Neuronal stem cell (in vitro differentiated cells): ENCODE measurements around the gene BTRC.

Experiments
- DNase-seq: peaks from one replicate; pipeline ENCODE4 v3.0.0-alpha.2; 2013; ENCODE audit warnings: low spot score
- H2AFZ ChIP-seq: one replicate; pipeline ENCODE4 v1.6.1; 2013; ENCODE audit warnings: mild to moderate bottlenecking, low read length, inconsistent platforms
- H2AK5ac ChIP-seq: 2 replicates; pipeline ENCODE4 v1.6.1; 2013; ENCODE audit warnings: low read depth, mild to moderate bottlenecking, inconsistent platforms, low read length, moderate library complexity, mixed read lengths
- H2BK120ac ChIP-seq: 2 replicates; pipeline ENCODE4 v1.6.1; 2013; ENCODE audit warnings: low read depth, mild to moderate bottlenecking, inconsistent platforms, low read length, moderate library complexity, mixed read lengths
- H2BK12ac ChIP-seq: one replicate; pipeline ENCODE4 v1.6.1; 2013; ENCODE audit warnings: low read length, inconsistent platforms
- H2BK15ac ChIP-seq: 2 replicates; pipeline ENCODE4 v1.6.1; 2013; ENCODE audit warnings: mild to moderate bottlenecking, low read length, inconsistent platforms, mixed read lengths
- H2BK5ac ChIP-seq: one replicate; pipeline ENCODE4 v1.6.1; 2013; ENCODE audit warnings: inconsistent platforms, mild to moderate bottlenecking, low read length, moderate library complexity
- H3K14ac ChIP-seq: one replicate; pipeline ENCODE4 v1.6.1; 2013; ENCODE audit warnings: low read length, inconsistent platforms
- H3K18ac ChIP-seq: 2 replicates; pipeline ENCODE4 v1.6.1; 2013; ENCODE audit warnings: low read length, inconsistent platforms
- H3K23ac ChIP-seq: 2 replicates; pipeline ENCODE4 v1.6.1; 2013; ENCODE audit warnings: low read depth, mild to moderate bottlenecking, mixed read lengths, low read length, inconsistent platforms; ENCODE audit not compliant: poor library complexity
- H3K27ac ChIP-seq: replicated peaks from 3 replicates; pipeline ENCODE4 v1.5.1; 2013; ENCODE audit warnings: low read length, inconsistent platforms
- H3K27me3 ChIP-seq, 3 experiments: 2 replicates each; pipeline ENCODE4 v1.6.1; 2013; ENCODE audit warnings: low read length in 3 of 3, mild to moderate bottlenecking in 2 of 3, inconsistent platforms in 1 of 3, low read depth in 1 of 3, mixed read lengths in 1 of 3, moderate library complexity in 1 of 3; ENCODE audit not compliant: control insufficient read depth in 3 of 3, insufficient read depth in 3 of 3
- H3K36me3 ChIP-seq, 2 donors: replicated peaks in 1 of 2; 2 replicates each; pipeline ENCODE4 v1.6.1; 2013; ENCODE audit warnings: low read length in 2 of 2; ENCODE audit not compliant: control insufficient read depth in 2 of 2, insufficient read depth in 2 of 2
- H3K4ac ChIP-seq: 2 replicates; pipeline ENCODE4 v1.6.1; 2013; ENCODE audit warnings: inconsistent platforms, mild to moderate bottlenecking, low read length, moderate library complexity
- H3K4me1 ChIP-seq, 2 donors: 1 replicate in 1 of 2; 2 replicates in 1 of 2; pipeline ENCODE4 v1.6.1; 2013; ENCODE audit warnings: low read length in 2 of 2, low read depth in 1 of 2; ENCODE audit not compliant: control insufficient read depth in 2 of 2, insufficient read depth in 1 of 2
- H3K4me2 ChIP-seq: one replicate; pipeline ENCODE4 v1.6.1; 2013; ENCODE audit warnings: mild to moderate bottlenecking, low read length, inconsistent platforms; ENCODE audit not compliant: insufficient read depth, poor library complexity, severe bottlenecking
- H3K4me3 ChIP-seq, 2 donors: 2 replicates each; pipeline ENCODE4 v1.5.1; 2013; ENCODE audit warnings: low read length in 2 of 2, mild to moderate bottlenecking in 2 of 2, inconsistent platforms in 1 of 2, moderate library complexity in 1 of 2
- H3K79me1 ChIP-seq: one replicate; pipeline ENCODE4 v1.6.1; 2013; ENCODE audit warnings: low read depth, mild to moderate bottlenecking, inconsistent platforms, low read length, moderate library complexity
- H3K9ac ChIP-seq: one replicate; pipeline ENCODE4 v1.6.1; 2013; ENCODE audit warnings: mild to moderate bottlenecking, low read depth, low read length, inconsistent platforms; ENCODE audit not compliant: poor library complexity
- H3K9me3 ChIP-seq, 2 donors: replicated peaks in 1 of 2; 2 replicates each; pipeline versions ENCODE3 to v1.6.1; 2013; ENCODE audit warnings: low read length in 2 of 2, mild to moderate bottlenecking in 2 of 2, inconsistent platforms in 1 of 2, low read depth in 1 of 2, mixed read lengths in 1 of 2, moderate library complexity in 1 of 2; ENCODE audit not compliant: control insufficient read depth in 2 of 2, insufficient read depth in 1 of 2
- H4K8ac ChIP-seq: one replicate; pipeline ENCODE4 v1.6.1; 2013; ENCODE audit warnings: low read depth, mild to moderate bottlenecking, inconsistent platforms, low read length, moderate library complexity
- H4K91ac ChIP-seq: one replicate; pipeline ENCODE4 v1.6.1; 2013; ENCODE audit warnings: low read length, low read depth, mild to moderate bottlenecking, inconsistent platforms; ENCODE audit not compliant: poor library complexity
- WGBS, 2 donors: extraction: QIAGEN DNeasy Blood & Tissue Kit; methylation state at CpG; one replicate each; pipeline ENCODE4 v1.1.7; 2013; ENCODE audit warnings: missing lambda C conversion rate in 2 of 2, mixed read lengths in 1 of 2; ENCODE audit not compliant: insufficient read length in 2 of 2, insufficient replicate concordance in 1 of 2; ENCODE audit errors: extremely low coverage in 2 of 2; 5-methylcytosine and 5-hydroxymethylcytosine counted together

The BTRC gene

DNA sequence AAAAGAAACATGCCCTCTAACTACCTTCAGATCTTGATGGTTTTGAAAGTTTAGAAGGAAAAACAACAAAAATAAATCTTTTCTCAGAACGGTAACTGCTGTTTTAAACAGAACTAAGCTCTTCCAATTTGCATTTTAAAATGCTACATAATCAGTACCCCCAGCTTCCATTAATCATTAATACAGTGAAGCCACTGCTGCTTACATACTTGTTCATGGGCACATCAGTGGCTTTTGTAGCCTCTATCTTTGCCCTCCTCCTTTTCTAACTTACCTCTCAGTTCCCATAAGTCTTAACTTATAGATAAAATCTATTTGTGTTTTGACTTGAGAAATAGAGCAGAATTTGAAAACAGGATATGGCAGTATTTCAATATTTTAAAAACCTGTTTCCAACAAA lies 125.0 kb downstream of the BTRC start:
- peaks cover 0 to 3% of the 10 kb centered on the region in 2 donors for H3K9me3 ChIP-seq
- H3K18ac ChIP-seq = no peak overlapping the region
- H3K36me3 ChIP-seq = no peaks in the 10 kb centered on the region
- H3K4ac ChIP-seq = no peak overlapping the region
- no peak overlapping the region for H2BK12ac ChIP-seq
- H4K8ac ChIP-seq = no peak overlapping the region
- H3K27me3 ChIP-seq = no peaks in the 10 kb centered on the region
- H3K27ac ChIP-seq = no peak overlapping the region
- H3K9ac ChIP-seq = no peak overlapping the region
- no peak overlapping the region for H3K4me3 ChIP-seq
- no peak overlapping the region for H2AFZ ChIP-seq
- no peak overlapping the region for H3K23ac ChIP-seq
- H3K4me1 ChIP-seq = no peaks in the 10 kb centered on the region
- H3K79me1 ChIP-seq = no peaks in the 10 kb centered on the region
- no CpG with 5 or more reads among the region's 1 CpG for WGBS, 2 donors
- no peak for DNase-seq
- no peak overlapping the region for H4K91ac ChIP-seq
- no peak overlapping the region for H2BK120ac ChIP-seq
- no peak overlapping the region for H3K14ac ChIP-seq
- no peak overlapping the region for H2AK5ac ChIP-seq
- no peak overlapping the region for H2BK15ac ChIP-seq
- no peak overlapping the region for H3K4me2 ChIP-seq
- no peak overlapping the region for H2BK5ac ChIP-seq

DNA sequence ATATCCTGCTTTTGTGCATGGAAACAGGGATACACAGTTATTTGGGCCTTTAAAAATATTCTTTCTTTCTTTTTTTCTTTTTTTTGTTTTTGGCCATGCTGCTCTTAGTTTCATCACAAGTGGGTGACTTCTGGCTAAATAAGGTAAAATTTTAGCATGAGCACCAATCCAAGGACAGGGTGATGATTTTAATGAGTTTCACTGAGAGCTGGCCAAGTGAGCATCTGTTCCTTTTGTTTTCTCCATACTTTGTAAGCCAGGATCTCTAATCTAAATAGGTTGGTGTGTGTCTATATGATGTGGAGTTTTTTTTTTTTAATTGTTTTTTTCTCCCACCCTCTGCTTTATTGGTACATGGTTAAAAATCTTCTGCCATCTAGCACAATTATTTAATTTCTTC lies 127.3 kb downstream of the BTRC start:
- Histone ChIP-seq H3K18ac (no peak overlapping the region), H3K4me1 (peaks cover 5 to 7% of the 10 kb centered on the region in 2 donors), H3K4me2 (no peak overlapping the region), H3K14ac (no peak overlapping the region), H3K4ac (no peak overlapping the region), H3K27ac (no peak overlapping the region), H3K9ac (no peak overlapping the region), H2BK120ac (no peak overlapping the region), H2AK5ac (no peak overlapping the region), H2AFZ (no peak overlapping the region), H2BK5ac (no peak overlapping the region), H3K79me1 (no peaks in the 10 kb centered on the region), H4K91ac (no peak overlapping the region), H3K36me3 (no peaks in the 10 kb centered on the region), H3K9me3 (peaks cover 0 to 3% of the 10 kb centered on the region in 2 donors), H2BK15ac (no peak overlapping the region), H3K4me3 (no peak overlapping the region), H4K8ac (no peak overlapping the region), H3K23ac (no peak overlapping the region), H2BK12ac (no peak overlapping the region), H3K27me3 (no peaks in the 10 kb centered on the region)
- no peak for DNase-seq

DNA sequence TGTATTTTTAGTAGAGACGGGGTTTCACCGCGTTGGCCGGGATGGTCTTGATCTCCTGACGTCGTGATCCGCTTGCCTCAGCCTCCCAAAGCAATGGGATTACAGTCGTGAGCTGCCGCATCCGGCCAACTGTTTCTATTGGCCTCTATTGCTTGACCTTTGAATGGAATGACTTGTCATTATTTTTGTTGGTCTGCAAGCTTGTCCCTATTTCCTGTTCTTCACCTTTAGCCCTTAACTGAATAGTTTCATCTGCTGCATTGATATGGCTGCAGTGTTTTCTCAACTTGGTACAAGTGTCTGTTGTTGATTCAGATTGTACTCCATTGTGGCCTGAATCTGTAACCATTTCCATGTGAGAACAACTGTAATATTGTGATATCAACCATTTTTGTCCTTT lies 128.6 kb downstream of the BTRC start:
- H3K36me3 ChIP-seq = no peaks in the 10 kb centered on the region
- H3K18ac ChIP-seq = no peak overlapping the region
- no peak overlapping the region for H3K9ac ChIP-seq
- H2AK5ac ChIP-seq = no peak overlapping the region
- no peak overlapping the region for H4K91ac ChIP-seq
- no peak overlapping the region for H3K4me2 ChIP-seq
- H3K9me3 ChIP-seq = peaks cover 0 to 3% of the 10 kb centered on the region in 2 donors
- no peak overlapping the region for H3K14ac ChIP-seq
- no peak overlapping the region for H3K23ac ChIP-seq
- H3K27me3 ChIP-seq = no peaks in the 10 kb centered on the region
- no peak overlapping the region for H3K4ac ChIP-seq
- H2BK120ac ChIP-seq = no peak overlapping the region
- H3K27ac ChIP-seq = no peak overlapping the region
- no peak overlapping the region for H2BK12ac ChIP-seq
- no peak overlapping the region for H2AFZ ChIP-seq
- no peak for DNase-seq
- H3K4me1 ChIP-seq = peaks cover 5 to 9% of the 10 kb centered on the region in 2 donors
- no peak overlapping the region for H4K8ac ChIP-seq
- H3K79me1 ChIP-seq = no peaks in the 10 kb centered on the region
- no peak overlapping the region for H2BK15ac ChIP-seq
- no CpG with 5 or more reads among the region's 10 CpGs for WGBS, 2 donors
- no peak overlapping the region for H2BK5ac ChIP-seq
- no peak overlapping the region for H3K4me3 ChIP-seq

DNA sequence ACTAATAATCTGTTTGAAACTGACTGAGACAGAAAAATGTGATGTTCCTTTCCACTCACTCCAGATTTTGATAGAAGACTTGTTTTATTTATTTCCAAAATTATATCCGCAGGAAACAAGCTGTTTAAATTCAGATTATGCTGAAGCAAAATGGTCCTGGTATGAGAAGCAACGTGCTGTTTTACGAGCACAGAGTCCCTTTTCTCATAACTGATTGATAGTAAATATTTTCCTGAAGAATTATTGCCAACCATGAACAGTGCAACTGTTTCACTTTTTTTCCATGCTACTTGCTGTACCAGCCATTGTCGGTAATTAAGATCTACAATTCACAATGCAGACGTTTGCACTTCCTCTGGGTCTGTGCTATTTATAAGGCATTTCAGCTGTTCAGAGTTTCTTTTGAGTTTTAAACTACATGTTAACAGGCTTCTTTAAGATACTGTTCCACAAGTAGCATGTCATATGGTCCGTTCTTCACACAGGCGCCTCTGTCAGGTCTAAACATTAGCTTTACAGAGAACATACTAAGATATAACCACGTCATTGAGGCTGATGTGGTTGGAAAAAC lies 130.3 kb downstream of the BTRC start:
- H3K4me1 ChIP-seq = peaks cover 8 to 10% of the 10 kb centered on the region in 2 donors
- no peaks in the 10 kb centered on the region for H3K27me3 ChIP-seq
- no peak overlapping the region for H3K23ac ChIP-seq
- H3K4me2 ChIP-seq = no peak overlapping the region
- H3K18ac ChIP-seq = no peak overlapping the region
- no peak overlapping the region for H2BK120ac ChIP-seq
- no peak overlapping the region for H2AFZ ChIP-seq
- H3K36me3 ChIP-seq = no peaks in the 10 kb centered on the region
- no peaks in the 10 kb centered on the region for H3K79me1 ChIP-seq
- no peak overlapping the region for H4K91ac ChIP-seq
- no CpG with 5 or more reads among the region's 8 CpGs for WGBS, 2 donors
- no peak overlapping the region for H3K27ac ChIP-seq
- H2BK5ac ChIP-seq = no peak overlapping the region
- H2BK12ac ChIP-seq = no peak overlapping the region
- H3K9me3 ChIP-seq = peaks cover 0 to 3% of the 10 kb centered on the region in 2 donors
- H3K14ac ChIP-seq = no peak overlapping the region
- no peak for DNase-seq
- H4K8ac ChIP-seq = no peak overlapping the region
- H3K4me3 ChIP-seq = no peak overlapping the region
- H2BK15ac ChIP-seq = no peak overlapping the region
- H2AK5ac ChIP-seq = no peak overlapping the region
- no peak overlapping the region for H3K9ac ChIP-seq
- no peak overlapping the region for H3K4ac ChIP-seq
